VCaP (cell line): ENCODE results near the gene CPE.
A peak's percentile ranks its signal among the peaks of the same experiment; 100 is the strongest.

ENCODE experiments used
- H3K27ac ChIP-seq: fragments of 450-650 bp; 2 replicates; pipeline ENCODE4 v1.5.1; 2017
- TF ChIP-seq, protein P1 (sequence below): fragments of 450-650 bp; conservative IDR thresholded peaks from 2 replicates; pipeline ENCODE4 v1.5.1; 2017; ENCODE audit warnings: mild to moderate bottlenecking, moderate library complexity

The CPE gene

DNA sequence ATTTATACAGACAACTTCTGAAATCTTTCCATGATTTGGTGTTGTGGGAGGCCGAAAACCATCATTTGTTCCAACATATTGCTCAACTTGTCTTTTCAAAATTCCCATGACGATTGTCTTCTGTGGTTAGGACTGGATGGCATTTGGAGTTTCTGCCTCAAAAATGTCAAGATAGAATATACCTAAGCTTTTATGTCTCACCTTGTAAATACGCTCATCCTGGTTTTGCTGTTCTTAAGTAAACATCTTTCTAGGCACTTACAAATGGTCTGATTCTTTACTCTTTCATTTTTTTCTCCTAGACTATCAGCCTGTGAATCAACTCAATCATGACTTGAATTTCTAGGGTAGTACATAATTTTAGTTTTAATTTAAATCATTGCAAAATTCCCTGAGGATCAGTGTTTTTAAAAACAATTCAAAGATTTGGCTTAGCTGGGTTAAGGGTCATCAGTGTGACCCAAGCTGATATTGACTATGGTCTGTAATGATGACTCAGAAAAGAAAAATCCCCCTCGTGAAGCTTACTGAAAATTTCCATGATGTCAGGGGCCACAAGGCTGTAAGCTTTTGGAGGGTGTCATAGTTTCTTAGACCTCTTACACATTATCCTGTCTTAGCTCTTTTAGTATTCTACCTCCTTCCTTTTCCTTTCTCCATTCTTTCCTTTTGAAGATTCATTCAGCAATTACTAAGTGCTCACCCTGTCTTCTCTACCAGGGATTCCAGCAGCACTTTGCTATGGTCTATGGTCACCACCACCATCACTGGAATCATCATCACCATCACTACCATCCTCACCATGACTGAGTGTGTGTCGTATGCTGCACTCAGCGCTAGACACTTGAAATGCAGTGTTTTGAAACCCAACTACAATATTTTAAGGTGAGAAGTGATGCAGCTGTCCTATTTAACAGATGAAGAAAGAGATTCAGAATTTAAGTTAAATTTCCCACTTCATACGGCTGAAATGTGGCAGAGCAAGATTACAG lies 124.4 kb downstream of the CPE start:
- TF ChIP-seq, protein P1, sequence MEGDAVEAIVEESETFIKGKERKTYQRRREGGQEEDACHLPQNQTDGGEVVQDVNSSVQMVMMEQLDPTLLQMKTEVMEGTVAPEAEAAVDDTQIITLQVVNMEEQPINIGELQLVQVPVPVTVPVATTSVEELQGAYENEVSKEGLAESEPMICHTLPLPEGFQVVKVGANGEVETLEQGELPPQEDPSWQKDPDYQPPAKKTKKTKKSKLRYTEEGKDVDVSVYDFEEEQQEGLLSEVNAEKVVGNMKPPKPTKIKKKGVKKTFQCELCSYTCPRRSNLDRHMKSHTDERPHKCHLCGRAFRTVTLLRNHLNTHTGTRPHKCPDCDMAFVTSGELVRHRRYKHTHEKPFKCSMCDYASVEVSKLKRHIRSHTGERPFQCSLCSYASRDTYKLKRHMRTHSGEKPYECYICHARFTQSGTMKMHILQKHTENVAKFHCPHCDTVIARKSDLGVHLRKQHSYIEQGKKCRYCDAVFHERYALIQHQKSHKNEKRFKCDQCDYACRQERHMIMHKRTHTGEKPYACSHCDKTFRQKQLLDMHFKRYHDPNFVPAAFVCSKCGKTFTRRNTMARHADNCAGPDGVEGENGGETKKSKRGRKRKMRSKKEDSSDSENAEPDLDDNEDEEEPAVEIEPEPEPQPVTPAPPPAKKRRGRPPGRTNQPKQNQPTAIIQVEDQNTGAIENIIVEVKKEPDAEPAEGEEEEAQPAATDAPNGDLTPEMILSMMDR, result no peak
- peak overlapping the region; percentile 7; the same call in 1 of the 2 replicates for H3K27ac ChIP-seq

DNA sequence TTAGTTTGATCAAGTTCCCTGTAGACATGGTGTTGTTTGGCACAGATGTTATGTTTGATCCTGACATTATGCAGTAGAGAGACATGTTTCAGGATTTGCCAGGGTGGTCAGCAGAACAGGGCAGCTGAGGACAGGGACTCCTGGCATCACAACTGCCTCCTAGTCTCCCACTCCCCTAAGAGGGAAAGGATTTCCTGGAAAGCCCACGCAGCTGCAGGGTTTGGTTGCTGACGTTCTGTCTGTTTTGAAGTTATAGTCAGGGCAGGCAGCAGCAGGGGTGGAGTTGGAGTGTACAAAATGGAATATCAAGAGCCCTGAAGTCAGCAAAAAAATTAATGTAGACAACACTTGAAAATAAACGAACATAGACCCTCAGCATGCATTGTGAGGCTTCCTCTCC lies 125.4 kb downstream of the CPE start:
- TF ChIP-seq, protein P1, result no peak
- no peak overlapping the region for H3K27ac ChIP-seq

DNA sequence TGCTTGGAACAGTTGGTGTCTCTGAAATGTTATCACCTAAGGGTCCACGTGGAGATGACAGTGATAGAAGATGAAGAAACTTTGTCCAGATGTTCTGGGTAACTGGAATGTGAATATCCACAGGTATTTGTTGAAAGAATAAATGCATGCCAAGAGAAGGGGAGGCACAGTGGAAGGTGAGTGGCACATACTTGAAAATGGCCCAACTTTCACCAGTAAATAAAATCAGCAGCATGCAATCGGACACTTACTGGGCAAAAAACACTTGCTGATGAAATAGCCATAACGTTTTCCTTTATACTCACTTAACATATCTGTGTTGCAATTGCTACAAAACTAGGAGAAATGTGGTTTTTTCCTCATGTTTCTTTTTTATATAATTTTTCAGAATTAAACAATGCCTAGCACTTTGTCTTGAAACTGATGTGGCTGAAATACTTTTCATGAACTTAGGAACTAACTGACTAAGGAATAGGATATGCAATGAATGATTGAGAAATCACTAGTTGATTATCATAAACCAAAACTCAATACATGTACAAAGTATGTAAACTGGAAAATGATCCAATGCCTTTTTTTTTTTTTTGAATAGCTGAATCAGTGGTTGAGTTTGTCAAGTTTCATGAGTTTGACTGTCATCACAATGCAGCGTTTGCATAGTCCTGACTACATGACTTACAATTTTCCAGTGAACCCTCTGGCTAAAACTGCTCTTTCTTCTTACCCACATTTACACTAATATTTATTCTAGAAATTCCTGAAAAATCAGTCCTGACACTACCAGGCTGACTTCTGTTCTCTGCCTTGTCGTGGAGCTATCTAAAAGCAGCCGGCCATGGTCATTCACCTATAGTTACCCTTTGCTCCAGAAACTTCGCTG lies 127.4 kb downstream of the CPE start:
- no peak overlapping the region for H3K27ac ChIP-seq
- TF ChIP-seq, protein P1, result no peak

DNA sequence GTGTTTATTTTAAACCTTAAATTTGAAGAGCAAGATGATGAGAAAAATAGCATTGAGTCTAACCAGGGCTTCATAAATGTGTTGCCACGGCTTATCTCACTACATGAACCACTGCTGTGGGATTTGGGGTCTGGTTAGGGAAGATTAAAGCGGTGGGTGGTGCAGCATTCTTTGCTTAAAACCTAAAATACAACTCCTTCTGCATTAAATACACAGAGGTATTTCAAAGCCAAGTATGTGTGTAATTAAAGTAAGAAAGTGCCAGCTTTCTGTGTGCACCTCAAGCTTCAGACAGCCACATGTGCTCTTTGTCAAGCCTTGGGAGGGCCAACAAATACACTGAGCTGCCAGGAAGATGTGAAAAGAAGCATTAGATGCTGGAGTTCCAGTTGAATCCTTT lies 128.0 kb downstream of the CPE start:
- H3K27ac ChIP-seq, result no peak overlapping the region
- TF ChIP-seq, protein P1, result no peak

DNA sequence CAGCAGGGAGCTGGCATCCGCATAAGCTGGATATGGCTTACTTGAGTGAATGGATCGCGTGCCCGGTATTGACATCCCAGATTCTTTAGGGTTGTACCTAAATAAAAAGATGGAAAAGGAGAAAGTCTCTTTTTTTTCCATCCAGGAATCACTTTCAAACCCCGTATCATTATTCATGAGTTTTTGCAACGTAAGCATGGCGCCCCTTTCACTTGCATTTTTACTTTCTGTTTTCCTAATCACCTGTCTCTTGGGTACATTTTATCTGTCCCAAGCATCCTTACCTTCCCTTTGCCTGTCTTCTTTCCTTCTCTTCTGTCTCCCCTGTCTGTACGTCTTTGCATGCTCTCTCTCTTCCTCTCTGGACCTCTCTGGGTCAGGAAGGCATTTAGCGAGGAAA lies 128.6 kb downstream of the CPE start:
- no peak overlapping the region for H3K27ac ChIP-seq
- TF ChIP-seq, protein P1, result no peak

DNA sequence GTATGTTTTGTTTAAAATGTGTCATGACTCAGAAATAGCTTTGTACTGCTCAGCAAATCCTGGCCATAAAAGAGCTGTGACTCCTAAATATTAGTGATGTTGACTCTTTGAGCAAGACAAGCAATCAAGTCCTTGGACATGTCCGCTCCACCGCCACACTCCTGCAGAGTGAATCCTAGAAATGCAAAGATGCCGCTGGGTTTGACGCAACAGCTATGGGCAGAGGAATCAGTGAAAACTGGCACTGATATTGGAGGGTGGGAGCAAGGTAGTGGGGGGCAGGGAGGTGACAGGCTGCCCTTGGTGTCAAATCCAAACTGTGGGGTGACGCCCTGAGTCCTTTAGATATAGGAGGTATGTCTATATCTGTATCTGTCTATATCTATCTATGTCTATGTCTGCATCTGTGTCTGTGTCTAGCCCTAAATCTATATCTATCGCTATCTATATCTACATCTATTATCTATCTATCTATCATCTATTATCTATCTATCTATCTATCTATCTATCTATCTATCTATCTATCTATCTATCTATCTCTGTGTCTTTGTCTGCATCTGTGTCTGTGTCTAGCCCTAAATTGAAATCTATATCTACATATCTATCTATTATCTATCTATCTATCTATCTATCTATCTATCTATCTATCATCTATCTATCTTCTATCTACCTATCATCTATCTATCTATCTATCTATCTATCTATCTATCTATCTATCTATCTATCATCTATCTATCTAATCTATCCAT lies 129.7 kb downstream of the CPE start:
- no peak overlapping the region for H3K27ac ChIP-seq
- TF ChIP-seq, protein P1, result no peak
